CD14-positive monocyte (primary cell): ENCODE measurements around the gene RIOK3. TPM values are rescaled to one million over a fixed set of nuclear protein-coding genes. Genes with fewer than 3 reads are reported as not detected.

Experiments used
- DNase-seq, 3 donors: peaks; one replicate each; pipeline ENCODE4 v3.0.0-alpha.2; 2011 to 2022
- H2AFZ ChIP-seq: 2 replicates; pipeline ENCODE4 v1.6.0; 2012; ENCODE audit warnings: mild to moderate bottlenecking, low read depth, low read length, inconsistent platforms; ENCODE audit not compliant: insufficient read depth, poor library complexity, severe bottlenecking
- H3K27ac ChIP-seq, 2 donors: 1 replicate in 1 of 2; 2 replicates in 1 of 2; pipeline ENCODE4 v1.5.1; 2012 to 2013; ENCODE audit warnings: low read length in 2 of 2, control low read depth in 1 of 2, inconsistent platforms in 1 of 2, low read depth in 1 of 2, mild to moderate bottlenecking in 1 of 2
- H3K27me3 ChIP-seq, 2 donors: one replicate each; pipeline versions ENCODE4 v1.6.0 to v1.6.1; 2011 to 2013; ENCODE audit warnings: low read length in 2 of 2; ENCODE audit not compliant: control insufficient read depth in 2 of 2, insufficient read depth in 2 of 2
- H3K36me3 ChIP-seq, 2 donors: replicated peaks in 1 of 2; 1 replicate in 1 of 2; 2 replicates in 1 of 2; pipeline versions ENCODE4 v1.5.1 to v1.6.1; 2012 to 2013; ENCODE audit warnings: low read length in 2 of 2, control low read depth in 1 of 2, inconsistent platforms in 1 of 2, mild to moderate bottlenecking in 1 of 2; ENCODE audit not compliant: insufficient read depth in 2 of 2, control insufficient read depth in 1 of 2
- H3K4me1 ChIP-seq, 2 donors: 1 replicate in 1 of 2; 2 replicates in 1 of 2; pipeline versions ENCODE4 v1.5.1 to v1.6.1; 2012 to 2013; ENCODE audit warnings: low read length in 2 of 2, control low read depth in 1 of 2, inconsistent platforms in 1 of 2, mild to moderate bottlenecking in 1 of 2, moderate library complexity in 1 of 2; ENCODE audit not compliant: insufficient read depth in 2 of 2, control insufficient read depth in 1 of 2
- H3K4me2 ChIP-seq: replicated peaks from 2 replicates; pipeline ENCODE3; 2012; ENCODE audit warnings: low read length, moderate library complexity, mild to moderate bottlenecking; ENCODE audit not compliant: poor library complexity, severe bottlenecking; ENCODE audit errors: extremely low read depth
- H3K4me3 ChIP-seq, 3 experiments: fragments of 200-600 bp in 1 of 3; sonication (generic) in 1 of 3; replicated peaks in 1 of 3; 1 replicate in 2 of 3; 2 replicates in 1 of 3; pipeline ENCODE4 v1.5.1; 2011 to 2013; ENCODE audit warnings: low read length in 3 of 3, mild to moderate bottlenecking in 3 of 3, control low read depth in 2 of 3, low read depth in 2 of 3, inconsistent platforms in 1 of 3, moderate library complexity in 1 of 3
- H3K79me2 ChIP-seq: 2 replicates; pipeline ENCODE4 v1.6.0; 2012; ENCODE audit warnings: mild to moderate bottlenecking, control low read depth, inconsistent platforms, low read length, moderate library complexity; ENCODE audit not compliant: insufficient read depth
- H3K9ac ChIP-seq: 2 replicates; pipeline ENCODE4 v1.6.0; 2017; ENCODE audit warnings: low read length, mild to moderate bottlenecking; ENCODE audit not compliant: insufficient read depth, poor library complexity, severe bottlenecking
- H3K9me3 ChIP-seq, 2 donors: replicated peaks in 1 of 2; 1 replicate in 1 of 2; 2 replicates in 1 of 2; pipeline versions ENCODE4 v1.5.1 to v1.6.1; 2012 to 2013; ENCODE audit warnings: low read length in 2 of 2, control low read depth in 1 of 2; ENCODE audit not compliant: control insufficient read depth in 1 of 2, insufficient read depth in 1 of 2
- H4K20me1 ChIP-seq: 2 replicates; pipeline ENCODE4 v1.6.0; 2012; ENCODE audit warnings: mild to moderate bottlenecking, low read length, control low read depth, moderate library complexity; ENCODE audit not compliant: insufficient read depth
- H3K27ac Mint-ChIP-seq, 7 donors: one replicate each; pipeline ENCODE4 v1.8.0; 2020; ENCODE audit warnings: mild to moderate bottlenecking in 7 of 7, mixed read lengths in 7 of 7, moderate library complexity in 6 of 7, inconsistent platforms in 2 of 7
- H3K27me3 Mint-ChIP-seq, 3 donors: one replicate each; pipeline ENCODE4 v1.8.0; 2021 to 2022; ENCODE audit warnings: low read depth in 3 of 3, mild to moderate bottlenecking in 3 of 3, mixed read lengths in 3 of 3, moderate library complexity in 3 of 3, inconsistent platforms in 1 of 3
- H3K36me3 Mint-ChIP-seq, 2 donors: one replicate each; pipeline ENCODE4 v1.8.0; 2020; ENCODE audit warnings: mixed read lengths in 2 of 2, inconsistent platforms in 1 of 2, mild to moderate bottlenecking in 1 of 2
- H3K4me1 Mint-ChIP-seq: one replicate; pipeline ENCODE4 v1.8.0; 2020; ENCODE audit warnings: mild to moderate bottlenecking, mixed read lengths
- H3K4me3 Mint-ChIP-seq, 2 donors: one replicate each; pipeline ENCODE4 v1.8.0; 2020; ENCODE audit warnings: mild to moderate bottlenecking in 2 of 2, mixed read lengths in 2 of 2, moderate library complexity in 1 of 2
- H3K9me3 Mint-ChIP-seq, 7 donors: one replicate each; pipeline ENCODE4 v1.8.0; 2020 to 2022; ENCODE audit warnings: mixed read lengths in 7 of 7, mild to moderate bottlenecking in 6 of 7, moderate library complexity in 6 of 7, inconsistent platforms in 2 of 7
- WGBS: methylation state at CpG from one replicate; pipeline ENCODE4 v1.1.5; 2013; ENCODE audit warnings: missing lambda C conversion rate; ENCODE audit not compliant: insufficient coverage; 5-methylcytosine and 5-hydroxymethylcytosine counted together
- intact Hi-C, 2 donors: fragments of 100-400 bp; cut with micrococcal nuclease; formaldehyde crosslinking; loops; one replicate each; pipeline versions ENCODE4 v1.15.0 to v1.15.1; 2023
- polyA plus RNA-seq, 3 donors: library from polyadenylated mRNA; depleted of rRNA in 1 of 3; unstranded in 2 of 3; stranded (reverse) in 1 of 3; fragments of 300-500 nt in 2 of 3; fragments of >200 nt in 1 of 3; fragmentation: Illumina TruSeq in 2 of 3; gene quantifications; 1 replicate in 2 of 3; 2 replicates in 1 of 3; pipeline ENCODE4 v1.2.3, GENCODE V29; 2012 to 2021
- TF ChIP-seq, protein P1 (sequence below): fragments of 200-600 bp; IDR thresholded peaks from one replicate; pipeline ENCODE4 v1.8.0; 2022; ENCODE audit warnings: antibody characterized with exemption, mild to moderate bottlenecking

RIOK3 gene
- polyA plus RNA-seq, 3 donors, result 50.9 to 79.7 (median 62.2) TPM

DNA sequence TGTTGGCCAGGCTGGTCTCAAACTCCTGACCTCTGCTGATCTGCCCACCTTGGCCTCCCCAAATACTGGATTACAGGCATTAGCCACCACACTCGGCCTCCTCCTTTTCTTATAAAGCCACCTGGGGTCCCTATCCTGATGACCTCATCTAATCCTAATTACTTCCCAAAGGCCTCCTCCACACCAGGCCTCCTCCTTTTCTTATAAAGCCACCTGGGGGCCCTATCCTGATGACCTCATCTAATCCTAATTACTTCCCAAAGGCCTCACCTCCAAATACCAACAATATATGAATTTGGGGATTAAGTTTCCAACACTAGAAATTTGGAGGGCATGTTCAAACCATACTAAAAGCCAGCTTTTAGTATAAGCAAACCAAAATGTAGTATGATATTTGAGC lies 40.6 kb downstream of the RIOK3 start:
- no peaks in the 10 kb centered on the region for H3K36me3 ChIP-seq
- no peak for DNase-seq
- no peak overlapping the region for H3K4me3 ChIP-seq
- no peak overlapping the region for H3K4me2 ChIP-seq
- H3K79me2 ChIP-seq, result no peaks in the 10 kb centered on the region
- TF ChIP-seq, protein P1, sequence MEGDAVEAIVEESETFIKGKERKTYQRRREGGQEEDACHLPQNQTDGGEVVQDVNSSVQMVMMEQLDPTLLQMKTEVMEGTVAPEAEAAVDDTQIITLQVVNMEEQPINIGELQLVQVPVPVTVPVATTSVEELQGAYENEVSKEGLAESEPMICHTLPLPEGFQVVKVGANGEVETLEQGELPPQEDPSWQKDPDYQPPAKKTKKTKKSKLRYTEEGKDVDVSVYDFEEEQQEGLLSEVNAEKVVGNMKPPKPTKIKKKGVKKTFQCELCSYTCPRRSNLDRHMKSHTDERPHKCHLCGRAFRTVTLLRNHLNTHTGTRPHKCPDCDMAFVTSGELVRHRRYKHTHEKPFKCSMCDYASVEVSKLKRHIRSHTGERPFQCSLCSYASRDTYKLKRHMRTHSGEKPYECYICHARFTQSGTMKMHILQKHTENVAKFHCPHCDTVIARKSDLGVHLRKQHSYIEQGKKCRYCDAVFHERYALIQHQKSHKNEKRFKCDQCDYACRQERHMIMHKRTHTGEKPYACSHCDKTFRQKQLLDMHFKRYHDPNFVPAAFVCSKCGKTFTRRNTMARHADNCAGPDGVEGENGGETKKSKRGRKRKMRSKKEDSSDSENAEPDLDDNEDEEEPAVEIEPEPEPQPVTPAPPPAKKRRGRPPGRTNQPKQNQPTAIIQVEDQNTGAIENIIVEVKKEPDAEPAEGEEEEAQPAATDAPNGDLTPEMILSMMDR, result no peak
- no peak overlapping the region for H2AFZ ChIP-seq
- H3K27ac ChIP-seq, result no peak overlapping the region
- H3K9me3 ChIP-seq, result no peaks in the 10 kb centered on the region
- H4K20me1 ChIP-seq, result no peaks in the 10 kb centered on the region
- intact Hi-C loops, result no loop called here
- 100% methylated on average over 1 of the region's 1 CpG for WGBS
- peaks cover 14 to 17% of the 10 kb centered on the region in 2 donors for H3K4me1 ChIP-seq
- Mint-ChIP-seq H3K27me3 (peaks cover 0 to 3% (median 0%) of the 10 kb centered on the region in 3 donors), H3K9me3 (peaks cover 0 to 9% (median 5%) of the 10 kb centered on the region in 7 donors), H3K4me3 (no peak overlapping the region), H3K27ac (no peak overlapping the region), H3K36me3 (no peaks in the 10 kb centered on the region), H3K4me1 (peaks cover 29% of the 10 kb centered on the region)
- H3K27me3 ChIP-seq, result no peaks in the 10 kb centered on the region
- H3K9ac ChIP-seq, result no peak overlapping the region

DNA sequence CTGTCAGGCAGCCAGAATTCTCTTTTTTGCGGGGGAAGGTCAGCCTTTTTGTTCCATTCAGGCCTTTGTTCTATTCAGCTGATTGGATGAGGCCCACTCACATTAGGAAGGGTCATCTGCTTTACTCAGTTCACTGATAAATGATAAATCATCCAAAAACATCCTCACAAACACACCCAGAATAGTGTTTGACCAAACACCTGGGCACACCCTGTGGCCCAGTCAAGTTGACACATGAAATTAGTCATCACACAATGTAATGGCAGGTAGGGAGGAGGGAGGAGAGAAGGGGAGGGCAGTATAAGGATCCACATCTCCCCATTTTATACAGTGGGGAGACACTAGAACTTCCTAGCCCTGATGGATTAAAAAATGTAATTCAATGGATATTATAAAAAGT lies 41.9 kb downstream of the RIOK3 start:
- H3K4me2 ChIP-seq, result no peak overlapping the region
- H3K27me3 ChIP-seq, result no peaks in the 10 kb centered on the region
- no peak overlapping the region for H3K4me3 ChIP-seq
- H3K27ac ChIP-seq, result no peak overlapping the region
- no peak for DNase-seq
- no peaks in the 10 kb centered on the region for H4K20me1 ChIP-seq
- no peaks in the 10 kb centered on the region for H3K79me2 ChIP-seq
- H3K4me1 ChIP-seq, result peaks cover 26 to 30% of the 10 kb centered on the region in 2 donors
- Mint-ChIP-seq H3K27ac (no peak overlapping the region), H3K36me3 (no peaks in the 10 kb centered on the region), H3K27me3 (peaks cover 0 to 3% (median 0%) of the 10 kb centered on the region in 3 donors), H3K4me3 (no peak overlapping the region), H3K9me3 (peaks cover 0 to 8% (median 5%) of the 10 kb centered on the region in 7 donors), H3K4me1 (peaks cover 40% of the 10 kb centered on the region)
- H3K9ac ChIP-seq, result no peak overlapping the region
- TF ChIP-seq, protein P1, result no peak
- WGBS, result 100% methylated on average over 1 of the region's 1 CpG
- no peak overlapping the region for H2AFZ ChIP-seq
- H3K9me3 ChIP-seq, result no peaks in the 10 kb centered on the region
- H3K36me3 ChIP-seq, result no peaks in the 10 kb centered on the region
- intact Hi-C loops, result no loop called here
